ENCODE results near the gene CEND1. TPM values are rescaled to one million over a fixed set of nuclear protein-coding genes. Genes with fewer than 3 reads are reported as not detected.

CEND1 gene
- polyA plus RNA-seq, 1 of the 3 experiments (the other 2 are of a cell fraction), result 3.6 TPM

GRCh38 chr11:838441-839279 is 48.8 kb upstream of the CEND1 start:
- peaks cover 69% of the 10 kb centered on the region for H4K20me1 ChIP-seq (ENCODE audit: insufficient read depth)
- H3K27me3 ChIP-seq (ENCODE audit: insufficient read depth), result no peaks in the 10 kb centered on the region
- peak; percentile 72 for TF ChIP-seq POLR2AphosphoS5 (IDR thresholded peaks at IDR 0.05; ENCODE audit: low read depth, low read length)
- peak; percentile 38 for TF ChIP-seq CTCF (IDR thresholded peaks at IDR 0.05)
- no peak for TF ChIP-seq TAF1 (IDR thresholded peaks at IDR 0.05; ENCODE audit: borderline replicate concordance, low read depth, low read length)
- no peak for TF ChIP-seq EZH2phosphoT487 (IDR thresholded peaks at IDR 0.05; ENCODE audit: borderline replicate concordance, low read depth)
- TF ChIP-seq NFIC (IDR thresholded peaks at IDR 0.05; ENCODE audit: borderline replicate concordance), result no peak
- TF ChIP-seq, protein P1, sequence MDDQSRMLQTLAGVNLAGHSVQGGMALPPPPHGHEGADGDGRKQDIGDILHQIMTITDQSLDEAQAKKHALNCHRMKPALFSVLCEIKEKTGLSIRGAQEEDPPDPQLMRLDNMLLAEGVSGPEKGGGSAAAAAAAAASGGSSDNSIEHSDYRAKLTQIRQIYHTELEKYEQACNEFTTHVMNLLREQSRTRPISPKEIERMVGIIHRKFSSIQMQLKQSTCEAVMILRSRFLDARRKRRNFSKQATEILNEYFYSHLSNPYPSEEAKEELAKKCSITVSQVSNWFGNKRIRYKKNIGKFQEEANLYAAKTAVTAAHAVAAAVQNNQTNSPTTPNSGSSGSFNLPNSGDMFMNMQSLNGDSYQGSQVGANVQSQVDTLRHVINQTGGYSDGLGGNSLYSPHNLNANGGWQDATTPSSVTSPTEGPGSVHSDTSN (IDR thresholded peaks at IDR 0.05), result 0 out of 2 replicates have a peak, but pooled peaks have one; percentile 6
- H3F3A ChIP-seq (replicated peaks; ENCODE audit: insufficient read depth), result peaks cover 51% of the 10 kb centered on the region
- no peaks in the 10 kb centered on the region for H3K9me2 ChIP-seq
- H3K36me3 ChIP-seq (replicated peaks in 1 of 2; ENCODE audit: control insufficient read depth in 1 of 2, insufficient read depth in 2 of 2, low read length in 1 of 2), result peaks cover 24 to 45% of the 10 kb centered on the region in 2 experiments
- peaks cover 3 to 32% of the 10 kb centered on the region in 2 experiments; a peak in 2 of 4 replicates for H3K4me1 ChIP-seq (ENCODE audit: control insufficient read depth in 1 of 2, insufficient read depth in 2 of 2, low read depth in 1 of 2, low read length in 1 of 2)
- H3K4me3 ChIP-seq (ENCODE audit: low read depth in 2 of 2, low read length in 1 of 2), result no peak overlapping the region
- H3K27ac ChIP-seq (ENCODE audit: low read depth in 2 of 2, low read length in 1 of 2), result peak overlapping the region; percentile 6 to 8; a peak in 1 of 4 replicates
- H3K79me2 ChIP-seq (ENCODE audit: insufficient read depth), result peaks cover 84% of the 10 kb centered on the region
- no peak for DNase-seq
- no peaks in the 10 kb centered on the region for H3K9me3 ChIP-seq
- WGBS (ENCODE audit: low lambda C conversion rate), result 68% methylated on average over 14 of the region's 17 CpGs
- H3K4me2 ChIP-seq, result no peak overlapping the region
- CTCF ChIA-PET, result interaction anchor here (0.6 to 3.8 kb wide), 4 partner anchors 9 to 213 kb away, joined by 3 to 21 read pairs (median 4); no protein-coding TSS in a partner anchor
- H2AFZ ChIP-seq (ENCODE audit: low read depth), result no peak overlapping the region
- POLR2A ChIA-PET, result interaction anchor here (2.0 kb wide), 1 partner anchor 19 kb away, joined by 7 read pairs; the partner anchor contains the start of gene PNPLA2
- no peak overlapping the region for H3K9ac ChIP-seq

- Histone ChIP-seq H3K79me2 (ENCODE audit: insufficient read depth) (peaks cover 86% of the 10 kb centered on the region), H3K36me3 (replicated peaks in 1 of 2; ENCODE audit: control insufficient read depth in 1 of 2, insufficient read depth in 2 of 2, low read length in 1 of 2) (peaks cover 24 to 45% of the 10 kb centered on the region in 2 experiments), H3K4me2 (no peak overlapping the region), H4K20me1 (ENCODE audit: insufficient read depth) (peaks cover 69% of the 10 kb centered on the region), H3K4me1 (ENCODE audit: control insufficient read depth in 1 of 2, insufficient read depth in 2 of 2, low read depth in 1 of 2, low read length in 1 of 2) (peaks cover 3 to 28% of the 10 kb centered on the region in 2 experiments; a peak in 2 of 4 replicates), H3K27me3 (ENCODE audit: insufficient read depth) (no peaks in the 10 kb centered on the region), H3K9ac (no peak overlapping the region), H3K4me3 (ENCODE audit: low read depth in 2 of 2, low read length in 1 of 2) (no peak overlapping the region), H3K27ac (ENCODE audit: low read depth in 2 of 2, low read length in 1 of 2) (no peak overlapping the region), H3K9me3 (no peaks in the 10 kb centered on the region), H2AFZ (ENCODE audit: low read depth) (no peak overlapping the region), H3K9me2 (no peaks in the 10 kb centered on the region), H3F3A (replicated peaks; ENCODE audit: insufficient read depth) (peaks cover 50% of the 10 kb centered on the region)
- WGBS (ENCODE audit: low lambda C conversion rate), result no CpG with 5 or more reads among the region's 8 CpGs
- TF ChIP-seq EZH2phosphoT487 (IDR thresholded peaks at IDR 0.05; ENCODE audit: borderline replicate concordance, low read depth), result no peak
- TF ChIP-seq, protein P2, sequence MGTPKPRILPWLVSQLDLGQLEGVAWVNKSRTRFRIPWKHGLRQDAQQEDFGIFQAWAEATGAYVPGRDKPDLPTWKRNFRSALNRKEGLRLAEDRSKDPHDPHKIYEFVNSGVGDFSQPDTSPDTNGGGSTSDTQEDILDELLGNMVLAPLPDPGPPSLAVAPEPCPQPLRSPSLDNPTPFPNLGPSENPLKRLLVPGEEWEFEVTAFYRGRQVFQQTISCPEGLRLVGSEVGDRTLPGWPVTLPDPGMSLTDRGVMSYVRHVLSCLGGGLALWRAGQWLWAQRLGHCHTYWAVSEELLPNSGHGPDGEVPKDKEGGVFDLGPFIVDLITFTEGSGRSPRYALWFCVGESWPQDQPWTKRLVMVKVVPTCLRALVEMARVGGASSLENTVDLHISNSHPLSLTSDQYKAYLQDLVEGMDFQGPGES (IDR thresholded peaks at IDR 0.05; ENCODE audit: low read depth, low read length), result no peak
- 0 out of 2 replicates have a peak, but pooled peaks have one; percentile 32 for TF ChIP-seq SIN3A (IDR thresholded peaks at IDR 0.05; ENCODE audit: borderline replicate concordance, low read depth, low read length)
- no peak for TF ChIP-seq TEAD4 (IDR thresholded peaks at IDR 0.05; ENCODE audit: borderline replicate concordance, insufficient read depth)
- TF ChIP-seq JUND (IDR thresholded peaks at IDR 0.05), result 0 out of 2 replicates have a peak, but pooled peaks have one; percentile 6
- TF ChIP-seq FOXM1 (IDR thresholded peaks at IDR 0.05; ENCODE audit: low read depth), result no peak
- no peak for TF ChIP-seq SMC3 (IDR thresholded peaks at IDR 0.05; ENCODE audit: low read depth, low read length)
- TF ChIP-seq, protein P3, sequence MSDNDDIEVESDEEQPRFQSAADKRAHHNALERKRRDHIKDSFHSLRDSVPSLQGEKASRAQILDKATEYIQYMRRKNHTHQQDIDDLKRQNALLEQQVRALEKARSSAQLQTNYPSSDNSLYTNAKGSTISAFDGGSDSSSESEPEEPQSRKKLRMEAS (IDR thresholded peaks at IDR 0.05; ENCODE audit: low read depth), result no peak
- TF ChIP-seq MEF2A (IDR thresholded peaks at IDR 0.05; ENCODE audit: borderline replicate concordance, low read depth), result no peak
- no peak for DNase-seq
- ChIA-PET POLR2A (interaction anchor here (0.9 kb wide), 1 partner anchor 19 kb away, joined by 3 read pairs; the partner anchor contains the start of gene PNPLA2), CTCF (interaction anchor here (1.0 to 3.8 kb wide), 2 partner anchors 10 to 18 kb away, joined by 3 to 21 read pairs; no protein-coding TSS in a partner anchor)
Observed at GRCh38 chr11:837990-838307, 48.1 kb upstream of the CEND1 start.
